Activated CD4-positive, alpha-beta T cell treated with anti-CD3 and anti-CD28 coated beads, Interleukin-2, amount 50 U/mL, for 4 hours (primary cell): Measurements from ENCODE around the gene SORD.
"Not testable (repeated sequence)": the region's sequence is repeated elsewhere in the genome, so short reads cannot be mapped to it uniquely, and the experiment has no call there.

Experiments
- DNase-seq, 2 experiments: peaks; one replicate each; pipeline ENCODE4 v3.0.0-alpha.2; 2020

SORD gene

GRCh38 chr15:45022871-45023658 is at the start of gene SORD:
TSS of gene SORD (plus strand) at chr15:45023195. CDS start at chr15:45023284, 89 bp downstream.
- peak; percentile 89 for DNase-seq

GRCh38 chr15:44976183-44976582 is 46.8 kb upstream of the SORD start:
- DNase-seq: not testable (repeated sequence)

GRCh38 chr15:44977781-44978180 is 45.2 kb upstream of the SORD start:
- DNase-seq: not testable (repeated sequence)

- not testable (repeated sequence) for DNase-seq
Measured at GRCh38 chr15:44979617-44980339, 43.2 kb upstream of the SORD start.

- DNase-seq: not testable (repeated sequence)
Measured at GRCh38 chr15:44984144-44984543, 38.9 kb upstream of the SORD start.

GRCh38 chr15:44986346-44987055 is 36.5 kb upstream of the SORD start:
- not testable (repeated sequence) for DNase-seq

- DNase-seq: not testable (repeated sequence)
Measured at GRCh38 chr15:44987711-44988110, 35.3 kb upstream of the SORD start.

GRCh38 chr15:44988184-44988869 is 34.7 kb upstream of the SORD start:
- DNase-seq: not testable (repeated sequence)

- not testable (repeated sequence) for DNase-seq
Measured at GRCh38 chr15:44988870-44989219, 34.1 kb upstream of the SORD start.

- not testable (repeated sequence) for DNase-seq
Measured at GRCh38 chr15:44997632-44998031, 25.4 kb upstream of the SORD start.

GRCh38 chr15:44999105-44999504 is 23.9 kb upstream of the SORD start:
- no peak for DNase-seq

GRCh38 chr15:45001180-45001579 is 21.8 kb upstream of the SORD start:
- DNase-seq: not testable (repeated sequence)

GRCh38 chr15:45003731-45004410 is 19.1 kb upstream of the SORD start:
- not testable (repeated sequence) for DNase-seq

GRCh38 chr15:45004590-45005175 is 18.3 kb upstream of the SORD start:
- not testable (repeated sequence) for DNase-seq

- DNase-seq: no peak
Measured at GRCh38 chr15:45009046-45009445, 13.9 kb upstream of the SORD start.

GRCh38 chr15:45015114-45015513 is 7.9 kb upstream of the SORD start:
- not testable (repeated sequence) for DNase-seq

- not testable (repeated sequence) for DNase-seq
Measured at GRCh38 chr15:45020222-45020900, 2.6 kb upstream of the SORD start.

GRCh38 chr15:45020901-45021259 is 2.1 kb upstream of the SORD start:
- not testable (repeated sequence) for DNase-seq

GRCh38 chr15:45021348-45021747 is 1.6 kb upstream of the SORD start:
- no peak for DNase-seq

- DNase-seq: no peak
Measured at GRCh38 chr15:45023659-45024225, 747 bp downstream of the SORD start.

- not testable (repeated sequence) for DNase-seq
Measured at GRCh38 chr15:45024649-45025048, 1.7 kb downstream of the SORD start.
